Fibroblast of gingiva (primary cell): ENCODE measurements around the gene OTOGL.
"Not testable (repeated sequence)": the region's sequence is repeated elsewhere in the genome, so short reads cannot be mapped to it uniquely, and the experiment has no call there.

Experiments used
- DNase-seq: peaks from one replicate; pipeline ENCODE4 v3.0.0-alpha.2; 2011; ENCODE audit warnings: low read depth

Gene OTOGL

DNA sequence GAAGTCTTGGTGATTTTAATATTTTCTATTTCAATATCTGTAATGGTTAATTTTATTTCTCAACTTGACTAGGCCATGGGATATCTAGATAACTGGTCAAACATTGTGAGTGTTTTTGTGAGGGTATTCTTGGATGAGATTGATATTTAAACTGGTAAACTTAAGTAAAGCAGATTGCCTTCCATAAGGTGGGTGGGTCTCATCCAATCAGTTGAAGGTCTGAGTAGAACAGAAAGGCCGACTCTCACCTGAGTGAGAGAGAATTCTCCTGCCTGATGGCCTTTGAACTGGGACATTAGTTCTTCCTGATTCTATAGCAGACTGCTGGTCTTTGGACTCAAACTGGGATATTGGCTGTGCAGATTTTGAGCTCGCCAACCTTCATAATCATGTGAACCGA, 36.3 kb downstream of the OTOGL start:
- DNase-seq = no peak

- no peak for DNase-seq
Measured at GRCh38 chr12:80140005-80140404, 40.7 kb downstream of the OTOGL start.

DNA sequence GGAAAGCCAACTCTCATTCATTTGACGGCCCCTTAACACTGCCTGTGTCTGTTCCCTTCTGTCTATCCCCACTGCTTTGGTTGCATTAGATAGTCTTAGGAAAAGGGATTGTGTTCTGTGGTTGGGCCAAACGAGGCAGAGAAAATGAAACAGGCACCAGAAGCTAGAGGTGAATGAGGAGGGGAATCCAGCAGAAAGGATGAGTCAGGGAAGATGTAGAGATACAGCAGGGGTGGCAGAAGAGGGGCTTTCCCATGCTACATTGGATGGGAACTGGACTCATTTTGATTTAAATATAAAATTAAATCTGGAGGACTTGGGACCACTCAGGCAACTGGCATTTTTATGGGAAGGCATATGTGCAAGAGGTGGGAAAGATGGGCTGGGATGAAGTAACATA, 43.3 kb downstream of the OTOGL start:
- DNase-seq = no peak

DNA sequence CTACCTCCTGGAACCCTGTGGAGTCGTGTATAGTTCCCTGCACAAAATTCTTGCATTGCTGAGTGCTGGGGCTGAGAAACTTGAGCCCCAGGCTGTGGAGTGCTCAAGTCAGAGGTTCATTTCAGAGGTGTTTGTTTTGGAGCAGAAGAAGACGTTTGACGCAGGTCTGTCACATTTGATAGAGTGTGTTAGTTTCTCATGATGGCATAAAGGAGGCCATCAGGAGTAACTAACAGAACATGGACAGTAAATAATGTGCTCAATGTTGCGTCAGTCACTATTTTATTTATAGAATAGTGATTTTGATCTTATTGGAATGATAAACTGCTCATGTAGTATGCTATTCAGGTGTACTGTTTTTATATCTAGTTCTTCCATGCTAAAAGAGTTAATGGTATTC, 44.2 kb downstream of the OTOGL start:
- DNase-seq = no peak

DNA sequence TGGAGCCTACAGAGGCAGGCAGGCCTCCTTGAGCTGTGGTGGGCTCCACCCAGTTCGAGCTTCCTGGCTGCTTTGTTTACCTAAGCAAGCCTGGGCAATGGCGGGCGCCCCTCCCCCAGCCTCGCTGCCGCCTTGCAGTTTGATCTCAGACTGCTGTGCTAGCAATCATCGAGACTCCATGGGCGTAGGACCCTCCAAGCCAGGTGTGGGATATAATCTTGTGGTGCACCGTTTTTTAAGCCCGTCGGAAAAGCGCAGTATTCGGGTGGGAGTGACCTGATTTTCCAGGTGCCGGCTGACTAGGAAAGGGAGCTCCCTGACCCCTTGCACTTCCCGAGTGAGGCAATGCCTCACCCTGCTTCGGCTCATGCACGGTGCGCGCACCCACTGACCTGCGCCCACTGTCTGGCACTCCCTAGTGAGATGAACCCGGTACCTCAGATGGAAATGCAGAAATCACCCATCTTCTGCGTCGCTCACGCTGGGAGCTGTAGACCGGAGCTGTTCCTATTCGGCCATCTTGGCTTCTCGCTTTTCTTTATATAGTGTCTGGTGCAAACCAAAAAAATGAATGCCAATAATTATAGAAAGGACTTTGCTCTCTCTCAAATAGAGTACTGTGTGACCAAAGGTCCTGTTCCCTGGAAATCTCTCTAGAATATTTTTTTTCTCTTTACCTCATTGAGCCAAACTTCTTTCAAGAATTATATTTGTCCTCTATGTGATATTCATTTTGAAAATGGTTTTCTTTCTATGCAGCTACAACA, 50.4 kb downstream of the OTOGL start:
- not testable (repeated sequence) for DNase-seq

- no peak for DNase-seq
Measured at GRCh38 chr12:80151131-80151530, 51.8 kb downstream of the OTOGL start.

- DNase-seq = no peak
Measured at GRCh38 chr12:80154261-80154660, 54.9 kb downstream of the OTOGL start.

GRCh38 chr12:80156306-80156705, 57.0 kb downstream of the OTOGL start:
- DNase-seq = no peak

- no peak for DNase-seq
Measured at GRCh38 chr12:80157645-80158044, 58.3 kb downstream of the OTOGL start.

- peak; percentile 73 for DNase-seq
Measured at GRCh38 chr12:80161612-80162011, 62.3 kb downstream of the OTOGL start.

DNA sequence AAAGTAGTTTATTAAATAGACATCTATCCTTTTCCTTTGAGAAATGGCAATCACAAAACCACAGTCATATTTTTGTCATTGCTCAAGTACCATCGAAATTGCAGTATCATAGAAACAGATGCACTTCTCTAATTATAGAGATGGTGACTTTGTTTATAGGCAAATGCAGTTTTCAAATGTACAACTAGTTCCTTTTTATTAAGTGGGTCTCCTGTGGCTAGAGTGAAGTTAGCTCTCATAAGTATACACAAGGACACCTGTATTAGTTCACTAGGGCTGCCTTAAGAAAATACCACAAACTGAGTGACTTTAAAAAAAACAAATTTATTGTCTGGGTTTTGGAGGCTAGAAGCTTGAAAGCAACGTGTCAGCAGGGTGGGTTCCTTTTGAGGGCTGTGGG, 62.8 kb downstream of the OTOGL start:
- DNase-seq = peak; percentile 9

- no peak for DNase-seq
Measured at GRCh38 chr12:80165746-80166145, 66.4 kb downstream of the OTOGL start.

DNA sequence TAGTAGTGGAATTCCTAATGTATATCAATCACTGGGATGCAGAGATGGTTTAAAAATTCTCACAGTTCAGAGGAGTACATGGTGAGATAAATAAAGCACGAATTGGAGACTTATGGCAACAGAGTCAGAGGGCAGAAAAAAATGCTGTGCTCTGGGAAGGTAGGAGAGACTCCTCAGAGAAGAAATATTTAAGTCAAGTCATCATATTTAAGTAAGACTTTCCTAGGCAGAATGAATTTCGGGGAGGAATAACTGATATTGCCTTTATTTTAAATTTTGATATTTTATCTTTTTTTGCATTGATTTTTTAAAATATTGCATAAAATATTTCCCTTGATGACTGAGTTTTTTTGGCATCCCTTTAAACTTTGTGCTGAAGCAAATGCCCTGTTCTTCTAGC, 67.4 kb downstream of the OTOGL start:
- DNase-seq = no peak

DNA sequence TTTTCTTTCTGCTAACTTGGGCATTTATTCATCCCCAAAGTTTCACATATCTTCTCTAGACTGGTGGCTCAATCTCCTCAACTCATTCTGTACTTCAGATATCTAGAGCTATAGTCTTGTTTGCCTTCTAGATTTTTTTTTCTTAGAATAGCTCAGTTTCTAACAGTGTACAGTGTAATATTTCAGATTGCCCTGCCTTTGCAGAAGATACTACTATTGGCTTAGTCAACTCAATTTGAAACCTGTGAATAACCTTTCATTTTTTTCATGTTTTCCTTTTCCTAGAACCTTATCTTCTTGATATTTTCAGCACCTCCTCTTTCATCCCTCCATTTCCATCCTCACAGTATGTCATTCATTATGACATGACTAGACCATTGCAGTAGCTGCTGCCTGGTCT, 69.6 kb downstream of the OTOGL start:
- no peak for DNase-seq

DNA sequence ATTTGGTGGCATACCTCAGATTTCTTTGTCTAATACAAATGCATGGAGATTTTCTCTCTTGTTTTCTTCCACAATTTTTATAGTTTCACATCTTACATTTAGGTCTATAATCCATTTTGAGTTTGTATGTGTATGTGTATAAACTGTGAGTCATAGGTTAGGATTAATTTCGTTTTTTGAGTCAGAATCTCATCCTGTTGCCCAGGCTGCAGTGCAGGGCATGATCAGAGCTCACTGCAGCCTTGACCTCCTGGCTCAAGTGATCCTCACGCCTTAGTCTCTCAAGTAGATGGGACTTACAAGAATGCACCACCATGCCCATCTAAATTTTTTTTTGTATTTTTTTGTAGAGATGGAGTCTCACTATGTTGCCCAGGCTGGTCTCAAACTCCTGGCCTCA, 71.6 kb downstream of the OTOGL start:
- no peak for DNase-seq

DNA sequence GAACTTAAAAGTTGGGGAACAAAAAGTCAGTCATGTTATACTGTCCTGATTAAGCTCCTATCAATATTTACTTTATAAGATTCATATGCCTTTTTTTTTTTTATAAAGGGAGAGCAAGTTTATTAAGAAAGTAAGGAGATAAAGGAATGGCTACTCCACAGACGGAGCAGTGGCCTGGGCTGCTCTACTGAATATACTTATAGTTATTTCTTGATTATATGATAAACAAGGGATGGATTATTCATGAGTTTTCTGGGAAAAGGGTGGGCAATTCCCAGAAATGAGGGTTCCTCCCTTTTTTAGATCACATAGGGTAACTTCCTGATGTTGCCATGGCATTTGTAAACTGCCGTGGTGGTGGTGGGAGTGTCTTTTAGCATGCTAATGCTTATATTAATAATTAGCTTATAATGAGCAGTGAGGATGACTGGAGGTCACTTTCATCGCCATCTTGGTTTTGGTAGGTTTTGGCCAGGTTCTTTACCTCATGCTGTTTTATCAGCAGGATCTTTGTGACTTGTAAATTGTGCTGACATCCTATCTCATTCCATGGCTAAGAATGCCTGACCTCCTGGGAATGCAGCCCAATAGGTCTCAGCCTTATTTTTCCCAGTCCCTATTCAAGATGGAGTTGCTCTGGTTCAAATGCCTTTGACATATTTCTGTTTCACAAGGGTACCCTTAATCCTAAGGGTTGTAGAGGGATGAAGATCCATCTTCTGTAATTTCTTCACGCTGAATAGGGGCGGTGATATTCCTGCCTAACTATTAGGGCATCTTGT, 73.9 kb downstream of the OTOGL start:
- no peak for DNase-seq

- no peak for DNase-seq
Measured at GRCh38 chr12:80175307-80175930, 76.1 kb downstream of the OTOGL start.

DNA sequence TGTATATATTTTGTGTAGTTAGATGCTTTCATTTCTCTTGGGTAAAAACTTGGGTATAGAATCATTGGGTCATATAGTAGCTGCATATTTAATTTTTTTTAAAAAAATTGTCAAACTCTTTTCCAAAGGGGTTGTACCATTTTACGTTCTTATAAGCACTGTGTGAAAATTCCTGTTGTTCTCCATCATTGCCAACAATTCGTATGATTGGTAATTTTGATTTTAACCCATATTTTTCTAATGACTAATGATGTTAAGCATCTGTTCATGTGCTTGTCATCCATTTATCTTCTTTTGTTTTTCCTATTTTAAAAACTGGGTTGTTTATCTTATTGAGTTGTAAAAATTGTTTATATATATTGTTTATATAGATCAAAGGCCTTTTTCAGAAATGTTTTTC, 77.4 kb downstream of the OTOGL start:
- DNase-seq = no peak

DNA sequence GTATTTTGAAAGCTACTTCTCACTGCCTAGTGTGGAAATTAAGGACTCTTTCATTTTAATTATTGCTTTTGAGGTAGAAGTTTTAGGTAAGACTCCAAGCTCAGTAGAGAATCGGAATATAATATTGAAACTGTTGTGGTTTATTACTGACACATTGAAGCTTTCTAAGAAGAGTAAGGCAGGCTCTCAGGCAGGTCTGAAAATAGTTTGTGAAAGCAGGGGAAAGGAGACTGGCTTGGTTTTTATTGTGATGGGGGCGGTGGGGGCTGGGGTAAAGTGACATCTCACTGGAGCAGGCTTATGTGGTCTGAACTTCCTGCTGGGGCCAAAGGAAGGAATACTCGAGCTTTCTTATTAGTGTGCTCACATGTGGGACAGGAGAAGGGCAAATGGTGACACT, 79.5 kb downstream of the OTOGL start:
- no peak for DNase-seq

GRCh38 chr12:80183939-80184338, 84.6 kb downstream of the OTOGL start:
- DNase-seq = peak; percentile 67

- DNase-seq = no peak
Measured at GRCh38 chr12:80184926-80185325, 85.6 kb downstream of the OTOGL start.

GRCh38 chr12:80186727-80187217, 87.4 kb downstream of the OTOGL start:
- peak; percentile 94 for DNase-seq

DNA sequence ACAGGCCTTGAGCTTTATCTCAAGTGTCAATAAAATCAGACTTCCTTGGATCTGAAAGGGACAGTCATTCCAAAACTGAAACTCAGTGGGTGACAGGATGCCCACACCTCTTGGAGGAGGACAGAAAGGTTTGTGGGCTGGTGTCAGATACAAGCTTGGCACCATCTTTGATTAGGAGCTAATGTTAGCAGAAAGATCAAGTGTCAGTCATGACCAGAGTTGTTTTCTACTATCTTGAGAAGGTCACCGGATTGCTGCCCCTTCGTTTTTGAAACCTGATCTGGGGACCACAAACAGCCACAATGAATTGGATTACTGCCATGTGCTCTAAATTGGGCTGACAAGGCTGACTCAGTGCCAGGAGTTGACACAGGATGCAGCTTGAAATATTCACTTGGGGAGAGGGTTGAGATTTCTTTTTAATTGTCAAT, 88.3 kb downstream of the OTOGL start:
- peak; percentile 18 for DNase-seq
